ENCODE measurements around the gene TMEM273.
A peak's percentile ranks its signal among the peaks of the same experiment; 100 is the strongest.

The TMEM273 gene, protein sequence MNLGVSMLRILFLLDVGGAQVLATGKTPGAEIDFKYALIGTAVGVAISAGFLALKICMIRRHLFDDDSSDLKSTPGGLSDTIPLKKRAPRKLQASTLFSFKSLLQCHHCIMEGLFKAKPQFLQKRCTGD

DNA sequence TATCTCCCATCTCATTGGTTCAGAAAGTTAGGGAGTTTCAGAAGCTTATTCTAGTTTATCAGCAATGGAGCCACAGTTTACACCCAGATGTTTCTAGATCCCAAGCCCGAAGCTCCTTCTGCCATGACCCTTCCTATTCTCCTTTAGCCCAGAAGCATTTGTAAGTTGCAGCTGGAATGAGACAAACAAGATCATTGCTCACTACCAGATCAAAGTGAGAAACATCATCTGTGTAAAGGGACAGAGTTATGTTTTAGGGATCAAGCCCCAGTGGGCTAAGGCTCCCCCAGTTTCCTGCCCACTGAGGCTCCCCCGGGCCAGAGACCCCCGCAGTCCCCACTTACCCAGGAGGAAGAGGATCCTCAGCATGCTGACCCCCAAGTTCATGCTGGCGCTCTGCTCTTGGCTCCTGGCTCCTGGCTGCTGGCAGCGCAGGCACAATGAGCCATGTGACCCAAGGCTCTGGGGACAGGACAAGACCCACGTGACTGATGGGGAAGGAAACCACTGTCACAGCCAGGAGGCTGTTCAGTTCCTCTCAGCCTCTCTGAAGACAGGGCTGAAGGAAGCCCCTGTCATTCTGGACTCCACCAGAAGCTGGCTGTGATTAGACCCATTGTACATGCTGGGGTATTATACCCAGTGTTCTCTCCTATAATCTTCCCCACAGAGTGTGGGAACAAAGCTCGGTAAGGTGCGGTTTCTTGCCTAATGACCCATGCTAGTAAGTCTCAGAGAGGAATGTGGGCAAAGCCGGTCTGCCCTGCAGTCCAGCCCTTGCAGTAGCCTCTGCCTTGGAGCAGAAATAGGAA lies at the start of gene TMEM273:
Gene TMEM273, minus strand, starts transcription at position 442 of the 812 bp plus-strand sequence. Its CDS starts 55 bp downstream, at position 387.
- peaks cover 52% of the 10 kb centered on the region for H3K4me1 Mint-ChIP-seq
- peaks cover 73% of the 10 kb centered on the region for H3K36me3 Mint-ChIP-seq
- peak within 1 kb of the TSS; percentile 79 for H3K4me3 Mint-ChIP-seq
- ATAC-seq (peak; percentile 76), DNase-seq (ENCODE audit: low spot score in 2 of 2) (peak in 1 of 2 donors; percentile 77)
- H3K27ac Mint-ChIP-seq, result peak within 1 kb of the TSS; percentile 95
- H3K9me3 Mint-ChIP-seq, result no peaks in the 10 kb centered on the region

DNA sequence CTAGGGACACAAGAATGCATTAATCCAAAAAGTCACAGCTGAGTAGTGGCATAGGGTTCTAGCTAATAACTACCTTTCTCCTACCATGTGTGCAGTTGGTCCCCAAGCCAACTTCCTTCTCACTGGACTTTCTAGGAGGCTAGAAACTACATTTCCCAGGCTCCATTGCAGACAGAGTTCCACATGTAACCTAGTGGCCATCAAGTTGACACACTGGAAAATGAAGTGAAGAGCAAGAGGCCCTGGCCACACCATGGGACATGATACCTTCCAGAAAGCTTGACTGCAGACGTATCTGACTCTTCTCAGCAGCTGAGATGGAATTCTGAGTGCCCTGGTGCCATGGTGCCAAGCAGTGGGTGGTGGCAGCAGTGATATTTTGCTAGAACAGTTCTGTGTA lies 49.8 kb upstream of the TMEM273 start:
- no peaks in the 10 kb centered on the region for H3K36me3 Mint-ChIP-seq
- no peak for DNase-seq (ENCODE audit: low spot score in 2 of 2)
- H3K4me1 Mint-ChIP-seq, result no peaks in the 10 kb centered on the region
- H3K4me3 Mint-ChIP-seq, result no peak overlapping the region
- no peaks in the 10 kb centered on the region for H3K9me3 Mint-ChIP-seq
- H3K27ac Mint-ChIP-seq, result no peak overlapping the region
- no peak for ATAC-seq

DNA sequence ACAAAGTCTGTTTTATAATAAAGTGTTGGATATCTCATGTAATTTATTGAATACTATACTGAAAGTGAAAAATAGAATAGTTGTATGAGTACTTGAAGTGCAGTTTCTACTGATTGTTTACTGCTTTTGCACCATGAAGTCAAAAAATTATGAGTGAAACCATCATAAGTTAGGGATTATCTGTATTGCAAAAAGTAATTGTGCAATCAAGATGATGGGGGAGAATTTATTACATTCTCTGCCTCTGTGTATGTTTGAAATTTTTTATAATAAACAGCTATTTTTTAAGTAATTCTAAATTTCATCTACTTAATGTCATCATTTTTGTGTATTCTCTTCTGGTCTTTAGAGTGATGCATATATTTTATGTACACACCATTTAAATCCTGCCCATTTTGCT lies 47.2 kb upstream of the TMEM273 start:
- no peak overlapping the region for H3K27ac Mint-ChIP-seq
- no peaks in the 10 kb centered on the region for H3K36me3 Mint-ChIP-seq
- no peak for DNase-seq (ENCODE audit: low spot score in 2 of 2)
- no peaks in the 10 kb centered on the region for H3K4me1 Mint-ChIP-seq
- H3K9me3 Mint-ChIP-seq, result no peaks in the 10 kb centered on the region
- H3K4me3 Mint-ChIP-seq, result no peak overlapping the region
- ATAC-seq, result no peak

DNA sequence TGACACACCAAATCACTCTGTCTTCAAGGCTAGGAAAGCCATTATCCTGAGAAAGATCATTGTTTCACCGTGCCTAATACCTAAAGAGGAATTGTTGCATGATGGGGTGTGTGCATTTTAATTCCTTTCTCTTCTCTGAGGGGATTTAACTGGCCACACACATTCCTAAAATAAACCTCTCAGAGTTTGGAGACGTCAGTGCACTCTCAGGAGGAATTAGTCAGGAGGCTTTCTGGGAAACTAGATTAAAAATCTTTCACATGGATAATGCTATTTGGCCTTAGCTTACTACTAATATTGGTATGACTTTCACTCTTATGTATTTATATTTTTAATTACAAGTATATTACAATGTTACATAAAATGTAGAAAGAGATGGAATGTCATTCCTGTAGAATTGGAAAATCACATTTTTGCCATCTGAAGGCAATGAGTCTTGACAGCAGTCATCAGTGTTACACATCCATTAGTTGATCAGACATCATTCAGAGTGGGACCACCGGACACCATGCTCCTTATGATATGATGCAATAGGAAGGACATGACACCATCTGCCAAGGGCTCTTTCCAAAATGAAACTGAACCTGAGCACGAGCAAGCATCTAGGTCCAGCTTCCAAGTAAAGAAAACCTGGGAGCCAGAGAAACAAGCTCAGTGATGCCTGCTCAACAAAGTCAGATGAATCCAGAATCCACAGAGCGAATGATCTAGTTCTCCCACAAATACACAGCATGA lies 43.1 kb upstream of the TMEM273 start:
- no peak overlapping the region for H3K4me3 Mint-ChIP-seq
- no peak for DNase-seq (ENCODE audit: low spot score in 2 of 2)
- H3K9me3 Mint-ChIP-seq, result no peaks in the 10 kb centered on the region
- H3K36me3 Mint-ChIP-seq, result no peaks in the 10 kb centered on the region
- H3K27ac Mint-ChIP-seq, result no peak overlapping the region
- H3K4me1 Mint-ChIP-seq, result peaks cover 3% of the 10 kb centered on the region
- ATAC-seq, result no peak

DNA sequence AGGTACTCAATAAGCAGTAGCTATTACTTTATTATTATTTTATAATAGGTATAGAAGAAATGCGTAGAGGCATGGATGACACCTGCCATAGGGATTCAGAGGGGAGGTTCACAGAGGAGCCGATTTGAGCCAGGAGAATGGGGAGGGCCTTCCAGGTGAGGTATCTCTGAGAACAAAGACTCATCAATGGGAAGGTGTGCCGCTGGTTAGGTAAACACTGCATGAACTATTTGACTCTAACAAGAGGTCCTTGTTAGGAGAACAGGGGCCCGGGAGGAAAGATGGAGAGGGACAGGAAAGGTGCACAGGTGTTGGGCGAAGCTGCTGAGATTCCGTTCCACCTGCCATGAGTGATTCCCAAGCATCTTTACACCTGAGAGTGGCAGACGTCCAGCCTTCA lies 41.8 kb upstream of the TMEM273 start:
- H3K4me1 Mint-ChIP-seq, result peaks cover 5% of the 10 kb centered on the region
- no peaks in the 10 kb centered on the region for H3K9me3 Mint-ChIP-seq
- H3K4me3 Mint-ChIP-seq, result no peak overlapping the region
- no peaks in the 10 kb centered on the region for H3K36me3 Mint-ChIP-seq
- H3K27ac Mint-ChIP-seq, result no peak overlapping the region
- DNase-seq (ENCODE audit: low spot score in 2 of 2) (no peak), ATAC-seq (no peak)

DNA sequence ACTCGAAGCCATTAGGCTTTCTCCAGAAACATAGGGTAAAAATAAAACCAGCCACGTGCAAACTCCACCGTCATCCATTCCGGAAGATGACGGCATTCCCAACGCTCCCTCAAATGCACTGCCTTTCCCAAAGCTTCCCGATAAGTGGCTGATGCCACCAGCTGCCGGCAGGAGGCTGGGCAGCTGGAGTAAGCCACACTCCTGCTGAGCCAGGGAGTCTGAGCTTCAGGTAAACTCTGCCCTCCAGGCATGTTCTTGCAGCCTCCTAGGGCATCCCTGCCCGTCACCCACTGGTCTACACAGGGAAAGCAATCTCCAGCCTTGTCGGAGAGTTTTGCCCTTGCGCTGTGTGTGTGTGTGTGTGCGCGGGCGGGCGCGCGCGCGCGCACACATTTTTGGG lies 40.5 kb upstream of the TMEM273 start:
- Mint-ChIP-seq H3K36me3 (no peaks in the 10 kb centered on the region), H3K4me3 (no peak overlapping the region), H3K9me3 (no peaks in the 10 kb centered on the region), H3K4me1 (peaks cover 5% of the 10 kb centered on the region), H3K27ac (no peak overlapping the region)
- ATAC-seq (no peak), DNase-seq (ENCODE audit: low spot score in 2 of 2) (no peak)

DNA sequence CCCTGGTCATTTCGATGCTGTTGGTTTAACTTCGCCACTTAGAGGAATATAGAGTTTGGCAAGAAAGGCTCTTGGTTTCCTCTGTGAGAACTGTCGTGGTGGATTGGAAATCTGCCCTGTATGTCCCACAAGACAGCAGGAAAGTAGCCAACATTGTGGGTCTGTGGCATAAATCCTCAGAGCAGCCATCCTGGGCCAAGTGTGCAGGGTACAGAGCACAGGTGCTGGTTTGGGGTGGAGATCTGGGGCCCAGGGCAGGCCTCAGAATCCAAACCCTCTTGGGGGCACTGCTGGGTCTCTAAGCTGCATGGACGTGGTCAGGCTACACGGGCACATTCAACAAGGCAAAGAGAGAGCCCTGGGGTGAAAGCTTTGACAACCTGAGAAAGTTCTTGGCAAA lies 39.2 kb upstream of the TMEM273 start:
- DNase-seq (ENCODE audit: low spot score in 2 of 2) (no peak), ATAC-seq (no peak)
- Mint-ChIP-seq H3K27ac (no peak overlapping the region), H3K4me3 (no peak overlapping the region), H3K36me3 (no peaks in the 10 kb centered on the region), H3K9me3 (no peaks in the 10 kb centered on the region), H3K4me1 (peaks cover 5% of the 10 kb centered on the region)

DNA sequence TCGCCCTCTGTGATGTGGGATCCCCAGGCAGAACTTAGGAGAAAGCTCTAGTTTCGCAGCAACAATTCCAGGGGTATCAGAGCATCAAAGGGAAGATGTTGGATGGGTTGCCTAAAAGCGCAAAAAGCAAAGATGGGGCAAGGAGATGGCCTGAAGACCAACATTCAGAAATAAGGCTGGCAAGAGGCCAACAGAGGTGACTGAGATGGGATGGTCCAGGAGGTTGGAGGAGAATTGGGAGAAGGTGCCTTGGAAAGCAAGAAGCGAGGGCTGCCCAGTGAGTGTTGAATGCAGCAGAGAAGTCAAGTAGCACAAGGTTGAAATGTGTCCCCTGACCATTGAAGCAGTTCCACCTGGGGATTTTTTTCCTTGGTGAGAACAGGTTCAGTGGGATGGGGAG lies 38.4 kb upstream of the TMEM273 start:
- no peak overlapping the region for H3K4me3 Mint-ChIP-seq
- H3K9me3 Mint-ChIP-seq, result no peaks in the 10 kb centered on the region
- ATAC-seq (no peak), DNase-seq (ENCODE audit: low spot score in 2 of 2) (no peak)
- peaks cover 5% of the 10 kb centered on the region for H3K4me1 Mint-ChIP-seq
- H3K36me3 Mint-ChIP-seq, result no peaks in the 10 kb centered on the region
- H3K27ac Mint-ChIP-seq, result peak overlapping the region; percentile 6

DNA sequence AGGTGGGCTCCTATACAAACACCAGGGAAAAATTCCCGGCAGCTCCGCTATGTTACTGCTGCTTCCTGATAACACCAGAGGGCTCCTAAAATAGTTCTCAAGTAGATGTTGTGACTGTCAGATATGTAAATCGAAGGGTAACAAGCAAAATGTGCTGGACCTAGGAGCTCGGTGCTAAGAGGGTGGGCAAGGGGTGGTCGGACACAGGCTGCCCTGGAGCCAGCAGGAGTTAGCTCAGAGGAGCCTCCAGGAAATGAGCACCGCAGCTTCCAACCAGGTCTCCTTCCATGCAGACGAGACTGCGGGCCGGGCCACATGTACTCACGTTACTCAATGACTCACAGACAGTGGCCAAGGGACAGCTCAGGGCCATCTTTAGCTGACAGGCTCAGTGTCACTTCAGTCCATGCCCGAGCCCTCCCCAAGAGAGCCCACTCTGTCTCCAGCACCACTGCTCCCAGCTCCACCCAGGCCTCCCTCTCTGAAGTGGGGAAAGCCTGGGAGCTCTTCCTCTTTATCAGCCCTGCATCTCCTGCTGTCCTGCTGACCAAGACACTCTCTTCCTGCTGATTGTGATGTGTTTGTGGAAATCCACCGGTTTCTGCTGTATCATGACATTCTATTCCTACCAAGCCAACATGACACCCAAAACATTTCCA lies 37.2 kb upstream of the TMEM273 start:
- H3K36me3 Mint-ChIP-seq, result no peaks in the 10 kb centered on the region
- ATAC-seq (no peak), DNase-seq (ENCODE audit: low spot score in 2 of 2) (no peak)
- H3K27ac Mint-ChIP-seq, result no peak overlapping the region
- H3K9me3 Mint-ChIP-seq, result no peaks in the 10 kb centered on the region
- H3K4me3 Mint-ChIP-seq, result no peak overlapping the region
- peaks cover 5% of the 10 kb centered on the region for H3K4me1 Mint-ChIP-seq

DNA sequence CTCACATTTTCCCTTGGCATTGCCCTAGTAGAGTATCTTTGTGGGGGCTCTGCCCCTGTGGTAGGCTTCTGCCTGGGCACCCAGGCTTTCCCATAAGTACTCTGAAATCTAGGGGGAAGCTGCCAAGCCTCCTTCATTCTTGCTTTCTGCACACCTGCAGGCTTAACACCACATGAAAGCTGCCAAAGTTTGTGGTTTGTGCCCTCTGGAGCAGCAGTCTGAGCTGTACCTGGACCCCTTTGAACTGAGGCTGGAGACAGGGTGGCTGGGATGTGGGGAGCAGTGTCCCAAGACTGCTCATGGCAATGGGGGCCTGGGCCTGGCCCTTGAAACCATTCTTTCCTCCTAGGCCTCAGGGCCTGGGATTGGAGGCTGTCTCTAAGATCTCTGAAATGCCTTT lies 35.0 kb upstream of the TMEM273 start:
- Mint-ChIP-seq H3K27ac (no peak overlapping the region), H3K4me3 (no peak overlapping the region), H3K36me3 (no peaks in the 10 kb centered on the region), H3K4me1 (peaks cover 5% of the 10 kb centered on the region), H3K9me3 (no peaks in the 10 kb centered on the region)
- ATAC-seq (no peak), DNase-seq (ENCODE audit: low spot score in 2 of 2) (no peak)

DNA sequence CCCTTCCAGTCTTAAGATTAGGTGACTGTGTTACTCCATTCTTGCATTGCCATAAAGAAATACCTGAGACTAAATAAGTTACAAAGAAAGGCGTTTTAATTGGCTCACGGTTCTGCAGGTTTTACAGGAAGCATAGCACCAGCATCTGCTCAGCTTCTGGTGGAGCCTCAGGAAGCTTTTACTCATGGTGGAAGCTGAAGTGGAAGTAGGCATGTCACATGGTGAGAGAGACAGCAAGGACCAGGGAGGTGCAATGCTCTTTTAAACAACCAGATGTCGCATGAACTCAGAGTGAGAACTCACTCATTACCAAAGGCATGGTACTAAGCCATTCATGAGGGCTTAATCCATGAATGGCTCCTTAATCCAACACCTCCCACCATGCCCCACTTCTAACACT lies 34.0 kb upstream of the TMEM273 start:
- no peaks in the 10 kb centered on the region for H3K36me3 Mint-ChIP-seq
- H3K9me3 Mint-ChIP-seq, result no peaks in the 10 kb centered on the region
- no peak for ATAC-seq
- peaks cover 12% of the 10 kb centered on the region for H3K4me1 Mint-ChIP-seq
- no peak overlapping the region for H3K27ac Mint-ChIP-seq
- no peak for DNase-seq (ENCODE audit: low spot score in 2 of 2)
- no peak overlapping the region for H3K4me3 Mint-ChIP-seq

DNA sequence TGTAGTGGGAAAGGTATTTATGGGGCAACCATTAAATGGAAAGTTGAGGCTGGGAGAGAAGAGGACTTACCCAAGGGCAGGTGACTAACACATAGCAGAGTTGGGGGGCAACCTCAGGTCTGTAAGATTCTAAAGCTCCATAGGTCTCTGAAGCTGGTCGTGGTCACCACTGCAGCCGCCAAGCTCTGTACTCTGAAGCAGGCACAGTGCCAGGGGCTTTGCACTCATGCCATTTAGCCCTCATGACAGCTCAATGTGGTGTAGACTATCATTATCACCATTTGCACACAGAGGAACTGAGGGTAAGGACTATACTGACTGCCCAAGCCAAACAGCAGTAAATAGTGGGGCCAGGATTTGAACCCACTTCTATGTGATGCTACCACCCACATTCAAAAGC lies 32.5 kb upstream of the TMEM273 start:
- no peaks in the 10 kb centered on the region for H3K36me3 Mint-ChIP-seq
- H3K27ac Mint-ChIP-seq, result no peak overlapping the region
- H3K9me3 Mint-ChIP-seq, result no peaks in the 10 kb centered on the region
- H3K4me3 Mint-ChIP-seq, result no peak overlapping the region
- ATAC-seq (no peak), DNase-seq (ENCODE audit: low spot score in 2 of 2) (no peak)
- peaks cover 9% of the 10 kb centered on the region for H3K4me1 Mint-ChIP-seq

DNA sequence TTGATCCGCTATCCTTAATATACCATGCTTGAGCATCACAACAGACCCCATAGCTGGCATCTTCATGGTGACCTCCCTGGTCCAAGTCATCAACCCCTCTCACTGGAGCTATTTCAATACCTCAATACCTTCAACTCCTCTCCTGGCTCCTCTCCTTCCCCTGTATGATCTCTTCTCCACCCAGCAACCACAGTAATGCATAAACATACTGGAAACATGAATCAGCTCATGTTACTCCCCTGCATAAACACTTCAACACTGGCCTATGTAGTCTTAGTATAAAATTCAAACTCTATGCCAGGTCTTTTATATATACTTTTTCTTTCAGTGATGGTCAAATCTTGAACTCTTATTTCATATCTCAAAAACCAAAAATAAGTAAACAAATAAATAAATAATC lies 31.8 kb upstream of the TMEM273 start:
- no peak overlapping the region for H3K27ac Mint-ChIP-seq
- no peak for ATAC-seq
- DNase-seq (ENCODE audit: low spot score in 2 of 2), result no peak
- H3K9me3 Mint-ChIP-seq, result no peaks in the 10 kb centered on the region
- no peaks in the 10 kb centered on the region for H3K36me3 Mint-ChIP-seq
- peaks cover 12% of the 10 kb centered on the region for H3K4me1 Mint-ChIP-seq
- H3K4me3 Mint-ChIP-seq, result no peak overlapping the region

DNA sequence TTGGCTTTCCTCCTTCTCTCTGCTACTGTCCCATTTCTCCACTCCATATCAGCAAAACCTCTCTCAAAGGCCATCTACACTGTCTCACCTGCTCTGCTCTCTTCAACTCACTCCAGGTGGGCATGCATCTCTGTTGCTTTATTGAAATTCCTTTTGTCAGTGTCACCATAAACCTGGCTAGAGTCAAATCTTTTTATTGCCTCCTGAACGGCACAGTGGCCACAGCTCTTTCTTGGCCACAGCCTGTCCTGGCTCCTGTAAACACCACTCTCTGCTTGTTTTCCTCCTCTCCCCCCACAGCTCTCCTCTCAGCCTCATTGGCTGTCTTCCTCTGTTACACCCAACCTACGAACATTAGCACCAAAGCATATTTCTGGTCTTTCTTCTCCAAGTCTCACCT lies 31.1 kb upstream of the TMEM273 start:
- H3K9me3 Mint-ChIP-seq, result no peaks in the 10 kb centered on the region
- peaks cover 16% of the 10 kb centered on the region for H3K4me1 Mint-ChIP-seq
- H3K27ac Mint-ChIP-seq, result no peak overlapping the region
- H3K36me3 Mint-ChIP-seq, result no peaks in the 10 kb centered on the region
- no peak overlapping the region for H3K4me3 Mint-ChIP-seq
- DNase-seq (ENCODE audit: low spot score in 2 of 2), result no peak
- ATAC-seq, result no peak

DNA sequence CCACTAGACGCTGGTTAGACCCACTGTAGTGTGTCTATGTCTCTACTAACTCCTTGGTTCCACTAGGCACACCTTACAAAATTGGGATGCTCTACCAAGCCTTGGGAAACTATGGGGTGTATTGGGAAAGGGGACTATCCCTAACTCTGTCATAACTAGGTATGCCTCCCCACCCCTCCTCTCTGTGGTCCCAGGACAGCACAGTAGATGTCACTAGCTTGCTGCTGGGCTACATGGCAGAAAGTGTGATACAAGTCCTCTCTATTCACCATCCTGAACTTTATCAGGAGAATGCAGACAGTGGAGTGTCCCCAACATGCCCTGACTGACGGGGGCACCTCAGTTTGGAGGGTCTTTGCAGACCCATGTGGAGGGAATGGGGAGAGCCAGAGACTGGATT lies 30.3 kb upstream of the TMEM273 start:
- H3K4me3 Mint-ChIP-seq, result no peak overlapping the region
- H3K27ac Mint-ChIP-seq, result no peak overlapping the region
- DNase-seq (ENCODE audit: low spot score in 2 of 2), result no peak
- no peak for ATAC-seq
- no peaks in the 10 kb centered on the region for H3K9me3 Mint-ChIP-seq
- H3K4me1 Mint-ChIP-seq, result peaks cover 16% of the 10 kb centered on the region
- H3K36me3 Mint-ChIP-seq, result no peaks in the 10 kb centered on the region
